Prostate gland (tissue), 2 donors: ENCODE results near the gene PRKAA2. TPM values are rescaled to one million over a fixed set of nuclear protein-coding genes. Genes with fewer than 3 reads are reported as not detected.

ENCODE experiments used
- DNase-seq: peaks from one replicate; pipeline ENCODE4 v3.0.0-alpha.2; 2019; ENCODE audit warnings: low spot score
- H3K27ac ChIP-seq, 2 donors: fragments of 200-600 bp; sonication (generic); 2 replicates each; pipeline ENCODE4 v1.5.1; 2017 to 2019
- H3K27me3 ChIP-seq: fragments of 200-600 bp; sonication (generic); replicated peaks from 2 replicates; pipeline ENCODE4 v1.5.1; 2019; ENCODE audit not compliant: insufficient read depth
- H3K36me3 ChIP-seq, 2 donors: fragments of 200-600 bp; sonication (generic); 1 replicate in 1 of 2; 2 replicates in 1 of 2; pipeline versions ENCODE4 v1.5.1 to v1.8.1; 2017 to 2019
- H3K4me1 ChIP-seq: fragments of 200-600 bp; sonication (generic); replicated peaks from 2 replicates; pipeline ENCODE4 v1.5.1; 2019
- H3K4me3 ChIP-seq, 2 donors: fragments of 200-600 bp; sonication (generic); 2 replicates each; pipeline ENCODE4 v1.5.1; 2017 to 2019
- H3K9me3 ChIP-seq: fragments of 200-600 bp; sonication (generic); 2 replicates; pipeline ENCODE4 v1.5.1; 2017
- POLR2A ChIP-seq: fragments of 450-650 bp; IDR thresholded peaks from one replicate; pipeline ENCODE4 v1.6.1; 2016; ENCODE audit warnings: antibody characterized with exemption, mild to moderate bottlenecking
- POLR2AphosphoS5 ChIP-seq: sonication (generic); formaldehyde crosslinking; IDR thresholded peaks from one replicate; pipeline ENCODE4 v1.6.1; 2017; ENCODE audit warnings: antibody characterized with exemption
- WGBS: methylation state at CpG from one replicate; pipeline ENCODE4 v1.1.5; 2018; 5-methylcytosine and 5-hydroxymethylcytosine counted together
- intact Hi-C: fragments of 100-400 bp; cut with DNase I; formaldehyde crosslinking; loops from one replicate; pipeline ENCODE4 v1.14.2; 2022
- total RNA-seq, 2 donors: library from RNA; depleted of rRNA; stranded (reverse); fragments of >200 nt; gene quantifications; one replicate each; pipeline ENCODE4 v1.1.0, GENCODE V29; 2016
- TF ChIP-seq, protein P1 (sequence below), 4 experiments: fragments of 200-600 bp in 2 of 4; fragments of 450-650 bp in 2 of 4; sonication (generic) in 2 of 4; IDR thresholded peaks; 1 replicate in 3 of 4; 2 replicates in 1 of 4; pipeline ENCODE4 v1.5.1; 2016 to 2019; ENCODE audit warnings: antibody characterized with exemption in 4 of 4, mild to moderate bottlenecking in 2 of 4, moderate library complexity in 2 of 4

The PRKAA2 gene
- total RNA-seq, 2 donors from 2014 or later: 6.5 to 7.9 TPM

- no peaks in the 10 kb centered on the region for H3K9me3 ChIP-seq
- intact Hi-C loops: no loop called here
- H3K36me3 ChIP-seq: no peaks in the 10 kb centered on the region
- TF ChIP-seq, protein P1, sequence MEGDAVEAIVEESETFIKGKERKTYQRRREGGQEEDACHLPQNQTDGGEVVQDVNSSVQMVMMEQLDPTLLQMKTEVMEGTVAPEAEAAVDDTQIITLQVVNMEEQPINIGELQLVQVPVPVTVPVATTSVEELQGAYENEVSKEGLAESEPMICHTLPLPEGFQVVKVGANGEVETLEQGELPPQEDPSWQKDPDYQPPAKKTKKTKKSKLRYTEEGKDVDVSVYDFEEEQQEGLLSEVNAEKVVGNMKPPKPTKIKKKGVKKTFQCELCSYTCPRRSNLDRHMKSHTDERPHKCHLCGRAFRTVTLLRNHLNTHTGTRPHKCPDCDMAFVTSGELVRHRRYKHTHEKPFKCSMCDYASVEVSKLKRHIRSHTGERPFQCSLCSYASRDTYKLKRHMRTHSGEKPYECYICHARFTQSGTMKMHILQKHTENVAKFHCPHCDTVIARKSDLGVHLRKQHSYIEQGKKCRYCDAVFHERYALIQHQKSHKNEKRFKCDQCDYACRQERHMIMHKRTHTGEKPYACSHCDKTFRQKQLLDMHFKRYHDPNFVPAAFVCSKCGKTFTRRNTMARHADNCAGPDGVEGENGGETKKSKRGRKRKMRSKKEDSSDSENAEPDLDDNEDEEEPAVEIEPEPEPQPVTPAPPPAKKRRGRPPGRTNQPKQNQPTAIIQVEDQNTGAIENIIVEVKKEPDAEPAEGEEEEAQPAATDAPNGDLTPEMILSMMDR (IDR thresholded peaks at IDR 0.05): no peak
- TF ChIP-seq POLR2AphosphoS5 (no peak), POLR2A (no peak)
- no peaks in the 10 kb centered on the region for H3K27me3 ChIP-seq
- peak overlapping the region; percentile 79 to 85 for H3K27ac ChIP-seq
- 6% methylated on average over 18 of the region's 18 CpGs for WGBS
- peak; percentile 19 for DNase-seq
- H3K4me3 ChIP-seq: peak overlapping the region; percentile 60 to 80
- H3K4me1 ChIP-seq: peaks cover 3% of the 10 kb centered on the region
Measured at GRCh38 chr1:56645677-56646305, 677 bp downstream of the PRKAA2 start.

- TF ChIP-seq POLR2AphosphoS5: no peak
- no peak for TF ChIP-seq POLR2A
- intact Hi-C loops: no loop called here
- Histone ChIP-seq H3K27ac (no peak overlapping the region), H3K4me3 (no peak overlapping the region), H3K36me3 (no peaks in the 10 kb centered on the region), H3K9me3 (no peaks in the 10 kb centered on the region), H3K27me3 (no peaks in the 10 kb centered on the region), H3K4me1 (peaks cover 3% of the 10 kb centered on the region)
- 47% methylated on average over 3 of the region's 3 CpGs for WGBS
- DNase-seq: no peak
Measured at GRCh38 chr1:56646611-56647010, 1.5 kb downstream of the PRKAA2 start.

- H3K9me3 ChIP-seq: no peaks in the 10 kb centered on the region
- DNase-seq: no peak
- WGBS: 79% methylated on average over 1 of the region's 1 CpG
- peaks cover 3% of the 10 kb centered on the region for H3K4me1 ChIP-seq
- intact Hi-C loops: no loop called here
- TF ChIP-seq POLR2AphosphoS5 (no peak), POLR2A (no peak)
- TF ChIP-seq, protein P1 (IDR thresholded peaks at IDR 0.05): no peak
- H3K4me3 ChIP-seq: no peak overlapping the region
- H3K27me3 ChIP-seq: no peaks in the 10 kb centered on the region
- H3K36me3 ChIP-seq: no peaks in the 10 kb centered on the region
- H3K27ac ChIP-seq: no peak overlapping the region
Measured at GRCh38 chr1:56647106-56647505, 2.0 kb downstream of the PRKAA2 start.

GRCh38 chr1:56648546-56648945 lies 3.4 kb downstream of the PRKAA2 start:
- peaks cover 3% of the 10 kb centered on the region for H3K4me1 ChIP-seq
- no peak overlapping the region for H3K4me3 ChIP-seq
- no peak overlapping the region for H3K27ac ChIP-seq
- no peaks in the 10 kb centered on the region for H3K9me3 ChIP-seq
- DNase-seq: no peak
- no peaks in the 10 kb centered on the region for H3K36me3 ChIP-seq
- intact Hi-C loops: no loop called here
- no peaks in the 10 kb centered on the region for H3K27me3 ChIP-seq
- TF ChIP-seq, protein P1 (IDR thresholded peaks at IDR 0.05): no peak
- TF ChIP-seq POLR2A (no peak), POLR2AphosphoS5 (no peak)
- WGBS: 81% methylated on average over 4 of the region's 4 CpGs

DNA sequence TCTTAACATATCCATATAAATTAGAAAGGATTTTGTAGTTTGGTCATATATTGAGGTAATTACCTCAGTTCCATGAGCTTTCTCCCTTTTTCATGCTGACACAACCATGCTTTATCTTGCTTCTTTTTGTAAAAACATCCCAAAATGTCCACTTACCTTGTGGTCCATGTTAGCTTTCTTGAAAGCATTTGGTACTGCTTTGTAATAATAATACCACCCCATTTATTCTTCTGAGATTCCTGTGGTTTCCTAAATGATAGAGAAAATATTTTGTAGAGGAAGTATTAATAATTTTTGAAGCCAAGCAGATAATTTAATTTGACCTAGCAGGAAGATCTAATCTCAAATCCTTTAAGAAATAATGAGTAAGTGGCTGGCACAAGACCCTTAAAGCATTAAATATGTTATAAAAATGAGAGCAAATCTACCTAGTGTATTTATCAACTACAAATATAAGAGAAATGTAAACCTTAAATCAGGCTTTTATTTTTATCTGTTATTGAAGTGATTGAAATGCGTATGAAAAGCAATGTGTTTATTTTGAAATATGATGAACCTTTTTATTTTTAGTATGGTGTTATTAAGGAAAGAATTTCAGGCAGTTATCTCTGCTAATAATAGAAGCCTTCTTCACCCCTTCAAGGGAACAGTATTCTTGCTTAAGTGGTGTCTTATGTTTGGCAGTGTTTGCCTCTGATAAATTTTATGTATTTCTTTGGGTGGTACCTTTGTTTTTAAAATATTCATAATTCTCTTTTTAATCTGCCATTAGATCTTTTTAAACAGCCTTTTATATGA lies 9.2 kb downstream of the PRKAA2 start:
- H3K4me1 ChIP-seq: no peaks in the 10 kb centered on the region
- no peaks in the 10 kb centered on the region for H3K27me3 ChIP-seq
- no peak for DNase-seq
- no peaks in the 10 kb centered on the region for H3K9me3 ChIP-seq
- TF ChIP-seq POLR2AphosphoS5 (no peak), POLR2A (no peak)
- TF ChIP-seq, protein P1 (IDR thresholded peaks at IDR 0.05): no peak
- no peak overlapping the region for H3K27ac ChIP-seq
- H3K36me3 ChIP-seq: no peaks in the 10 kb centered on the region
- WGBS: 51% methylated on average over 1 of the region's 1 CpG
- H3K4me3 ChIP-seq: no peak overlapping the region
- intact Hi-C loops: no loop called here
